NT2/D1 (cell line): ENCODE measurements around the gene SMAD6.

Experiments
- SUZ12 ChIP-seq: IDR thresholded peaks from 2 replicates; pipeline ENCODE4 v1.6.1; 2011; ENCODE audit not compliant: insufficient read length, insufficient read depth; ENCODE audit errors: extremely low read depth
- YY1 ChIP-seq: IDR thresholded peaks from 2 replicates; pipeline ENCODE4 v1.6.1; 2011; ENCODE audit not compliant: insufficient read length, insufficient read depth
- ZNF274 ChIP-seq: IDR thresholded peaks from 2 replicates; pipeline ENCODE4 v1.6.1; 2011; ENCODE audit warnings: mild to moderate bottlenecking, low read depth, low read length

DNA sequence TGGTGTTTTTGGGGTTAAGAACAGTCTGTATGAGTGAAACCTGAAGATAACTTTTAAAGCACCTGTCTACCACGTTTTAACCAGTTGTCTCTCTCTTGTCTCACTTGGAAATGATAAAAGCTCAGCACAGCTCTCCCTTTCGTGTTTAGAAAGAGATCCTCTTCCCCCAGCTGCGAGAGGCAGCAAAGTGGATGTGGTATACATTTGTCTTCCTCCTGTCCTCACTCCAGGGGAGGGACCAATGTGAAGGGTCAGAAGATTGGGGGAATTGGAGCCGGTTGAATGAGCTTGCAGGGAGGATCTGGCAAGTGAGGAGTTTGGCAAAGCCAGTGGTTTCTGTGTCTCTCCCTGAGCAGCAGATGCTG is 14.6 kb downstream of the SMAD6 start:
- TF ChIP-seq SUZ12, result no peak
- no peak for TF ChIP-seq ZNF274
- TF ChIP-seq YY1, result no peak
